DLD1 (cell line): ENCODE measurements around the gene USP49.
"Not testable (repeated sequence)": the region's sequence is repeated elsewhere in the genome, so short reads cannot be mapped to it uniquely, and the experiment has no call there.

Experiments used
- in situ Hi-C: cut with HindIII; loops from 2 replicates; pipeline ENCODE4 v1.10.0; 2017; ENCODE audit warnings: low sequenced_read_pairs

The USP49 gene

DNA sequence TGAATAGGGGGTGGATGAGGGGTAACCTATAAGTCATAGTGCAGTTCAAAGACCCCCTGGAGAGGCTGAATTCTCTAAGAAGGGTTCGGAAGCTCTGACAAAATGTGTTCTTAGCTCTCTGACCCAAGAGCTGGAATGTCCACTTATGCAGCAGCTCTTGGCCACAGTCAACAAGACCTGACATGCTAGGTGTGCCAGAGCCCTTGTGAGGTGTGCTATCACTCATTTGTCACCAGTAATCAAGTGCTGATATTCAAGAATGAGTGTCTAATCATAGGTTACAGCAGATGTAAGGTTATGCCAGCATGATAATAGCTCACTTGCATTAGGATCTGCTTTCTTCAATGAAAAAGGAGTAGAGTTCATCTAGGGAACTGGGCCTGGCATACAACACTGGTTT, 79.6 kb downstream of the USP49 start:
- in situ Hi-C loops, result no loop called here

DNA sequence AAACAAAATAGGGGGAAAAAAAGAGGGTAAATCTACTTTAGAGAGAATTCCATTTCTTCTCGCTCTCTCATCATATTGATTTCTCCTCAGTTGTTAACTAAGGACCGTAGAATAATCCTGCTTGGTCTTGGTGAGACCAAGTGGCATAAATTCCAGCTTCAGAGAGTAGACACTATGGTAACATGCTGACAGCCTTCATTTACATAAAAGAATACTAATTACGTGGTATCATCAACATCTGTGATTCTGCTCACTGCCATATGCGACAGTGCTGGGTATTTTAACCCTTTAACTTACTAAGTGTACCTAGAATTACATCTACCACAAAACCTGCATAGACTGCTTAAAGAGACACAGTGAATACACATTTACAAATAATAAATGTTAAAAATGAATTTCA, 80.5 kb downstream of the USP49 start:
- in situ Hi-C loops, result no loop called here

DNA sequence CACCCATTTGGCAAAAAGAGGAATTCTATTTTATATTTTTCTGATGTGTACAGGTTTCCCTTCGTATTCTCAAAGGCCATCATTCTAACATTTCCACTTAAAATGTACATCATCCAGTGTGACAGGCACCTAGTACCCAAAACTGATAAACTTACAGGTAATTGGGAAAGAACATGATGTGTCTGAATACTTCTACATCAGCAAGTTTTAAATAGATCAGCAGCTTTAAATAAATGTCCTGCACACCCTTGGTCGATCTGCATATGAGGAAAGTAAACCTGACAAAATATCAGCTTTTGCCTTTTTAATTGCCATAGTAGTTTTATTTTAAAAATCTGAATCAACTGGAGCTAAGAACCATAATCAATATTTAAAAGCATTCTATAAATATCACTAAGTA, 81.2 kb downstream of the USP49 start:
- in situ Hi-C loops, result no loop called here

DNA sequence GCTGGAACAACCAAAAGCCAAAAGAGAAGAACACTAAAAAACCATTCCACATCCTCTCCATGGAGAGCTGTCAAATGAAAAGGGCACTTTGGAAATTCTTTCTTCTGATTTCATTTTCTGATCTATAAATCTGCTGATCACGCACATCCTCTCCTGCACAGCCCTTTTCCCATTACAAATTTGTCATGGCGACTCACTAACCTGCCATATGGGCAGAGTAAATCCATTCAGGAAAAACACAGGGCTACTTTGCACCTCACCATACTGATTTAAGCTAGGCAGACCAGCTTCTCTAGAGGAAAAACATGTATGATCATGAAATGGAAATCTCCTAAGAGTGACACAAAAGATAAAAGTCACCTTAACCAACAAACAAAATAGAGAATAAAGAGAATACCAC, 81.7 kb downstream of the USP49 start:
- in situ Hi-C loops, result no loop called here

DNA sequence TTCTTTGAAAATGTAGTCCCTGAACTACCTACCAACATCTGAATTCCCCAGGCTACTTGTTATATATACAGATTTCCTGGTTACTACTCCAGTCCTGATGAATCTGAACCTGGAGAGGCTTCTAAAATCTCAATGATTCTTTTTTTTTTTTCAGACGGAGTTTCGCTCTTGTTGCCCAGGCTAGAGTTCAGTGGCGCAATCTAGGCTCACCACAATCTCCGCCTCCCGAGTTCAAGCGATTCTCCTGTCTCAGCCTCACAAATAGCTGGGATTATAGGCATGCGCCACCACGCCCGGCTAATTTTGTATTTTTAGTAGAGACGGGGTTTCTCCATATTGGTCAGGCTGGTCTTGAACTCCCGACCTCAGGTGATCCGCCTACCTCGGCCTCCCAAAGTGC, 83.2 kb downstream of the USP49 start:
- in situ Hi-C loops, result not testable (repeated sequence)

DNA sequence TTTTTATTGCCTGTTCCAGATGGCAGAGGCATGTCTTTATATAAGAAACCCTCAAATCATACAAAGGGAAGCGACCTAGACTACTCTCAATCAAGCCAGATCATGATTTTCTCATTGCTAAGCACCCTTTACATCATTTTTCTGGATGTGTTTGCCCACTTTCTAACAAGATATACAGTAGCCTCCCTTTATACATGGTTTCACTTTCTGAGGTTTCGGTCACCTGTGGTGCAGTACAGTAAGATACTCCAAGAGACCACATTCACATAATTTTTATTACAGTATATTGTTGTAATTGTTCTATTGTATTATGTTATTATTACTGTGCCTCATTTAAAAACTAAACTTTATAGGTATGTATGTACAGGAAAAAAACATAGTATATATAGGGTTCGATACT, 84.1 kb downstream of the USP49 start:
- in situ Hi-C loops, result no loop called here

DNA sequence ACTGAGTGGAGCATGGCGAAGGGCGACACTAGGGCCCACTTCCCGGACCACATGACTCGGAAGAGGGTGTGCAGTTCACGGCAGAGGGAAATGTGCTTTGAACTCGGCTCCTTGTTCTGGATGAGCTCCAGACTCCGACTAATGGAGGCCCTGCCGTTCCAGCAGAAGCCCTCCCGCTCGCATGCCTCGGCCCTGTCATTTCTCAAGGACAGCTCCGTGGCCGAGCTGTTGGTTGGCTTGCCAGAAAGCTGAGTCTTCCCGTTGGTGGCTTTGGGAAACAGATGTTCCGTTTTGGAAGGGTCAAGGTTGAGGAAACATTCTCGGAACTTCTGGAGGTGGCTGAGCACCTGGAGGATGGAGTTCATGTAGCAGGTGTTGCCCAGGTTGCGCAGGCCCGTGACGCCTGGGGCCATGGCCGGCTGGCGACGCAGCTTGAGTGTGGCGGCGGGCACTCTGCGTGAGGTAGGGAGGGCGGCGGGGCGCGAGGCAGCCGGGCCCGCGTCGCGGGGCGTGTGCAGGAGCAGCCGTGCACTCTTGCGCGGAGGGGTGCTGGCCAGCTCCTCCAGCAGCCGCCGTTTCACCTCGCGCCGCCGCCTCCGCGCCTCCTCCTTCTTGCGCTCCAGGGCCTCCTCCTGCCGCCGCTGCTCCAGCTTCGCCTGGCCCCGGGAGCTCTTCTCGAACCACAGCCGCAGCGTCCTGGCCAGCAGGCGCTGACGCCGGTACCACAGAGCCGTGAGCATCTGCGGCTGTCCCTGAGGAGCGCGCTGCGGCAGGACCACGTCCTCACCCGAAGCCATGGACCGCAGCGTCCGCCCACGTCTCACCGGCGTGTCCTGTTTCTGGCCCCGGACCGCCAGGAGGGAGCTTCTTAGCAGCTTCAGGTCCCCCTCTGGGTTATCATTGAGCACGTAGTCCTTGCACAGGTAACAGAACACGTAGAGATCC, 89.1 kb downstream of the USP49 start:
- in situ Hi-C loops, result no loop called here

DNA sequence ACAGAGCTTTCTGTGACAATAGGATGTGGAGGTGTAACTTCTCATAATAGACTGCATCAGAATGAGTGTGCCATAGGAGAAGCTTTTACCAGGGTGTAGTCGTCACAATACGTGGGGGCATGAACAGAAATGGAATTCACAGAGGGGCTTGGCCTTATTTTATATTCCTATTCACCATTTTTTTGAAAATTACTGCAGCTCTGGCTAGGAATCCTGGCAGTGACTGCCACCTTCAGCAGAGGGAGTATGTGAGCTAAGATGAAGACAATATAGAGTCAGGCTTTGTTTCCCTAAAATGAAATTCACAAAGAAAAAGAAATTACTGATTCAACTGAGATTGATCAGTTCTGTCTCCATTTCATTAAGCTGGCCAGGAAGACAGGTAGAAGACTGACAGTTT, 93.8 kb downstream of the USP49 start:
- in situ Hi-C loops, result no loop called here

DNA sequence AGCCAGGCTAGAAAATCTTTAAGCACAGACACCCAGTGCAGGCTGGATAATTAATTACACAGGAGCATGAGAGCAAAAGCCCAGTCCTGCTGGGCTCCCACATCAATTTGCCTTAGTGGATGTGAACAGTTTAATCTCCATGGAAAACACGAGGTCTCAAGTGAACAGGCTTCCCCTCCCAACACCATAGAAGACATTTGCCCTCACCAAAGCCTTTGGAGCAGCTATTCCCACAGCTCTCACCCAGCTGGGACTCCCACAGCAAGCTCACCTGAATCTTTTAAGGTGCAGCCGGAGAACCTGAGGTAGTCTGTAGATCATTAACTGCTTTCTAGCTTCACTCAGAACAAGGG, 95.6 kb downstream of the USP49 start:
- in situ Hi-C loops, result loop anchor here (25.0 kb wide), 1 partner anchor 238 kb away; no protein-coding TSS in a partner anchor

DNA sequence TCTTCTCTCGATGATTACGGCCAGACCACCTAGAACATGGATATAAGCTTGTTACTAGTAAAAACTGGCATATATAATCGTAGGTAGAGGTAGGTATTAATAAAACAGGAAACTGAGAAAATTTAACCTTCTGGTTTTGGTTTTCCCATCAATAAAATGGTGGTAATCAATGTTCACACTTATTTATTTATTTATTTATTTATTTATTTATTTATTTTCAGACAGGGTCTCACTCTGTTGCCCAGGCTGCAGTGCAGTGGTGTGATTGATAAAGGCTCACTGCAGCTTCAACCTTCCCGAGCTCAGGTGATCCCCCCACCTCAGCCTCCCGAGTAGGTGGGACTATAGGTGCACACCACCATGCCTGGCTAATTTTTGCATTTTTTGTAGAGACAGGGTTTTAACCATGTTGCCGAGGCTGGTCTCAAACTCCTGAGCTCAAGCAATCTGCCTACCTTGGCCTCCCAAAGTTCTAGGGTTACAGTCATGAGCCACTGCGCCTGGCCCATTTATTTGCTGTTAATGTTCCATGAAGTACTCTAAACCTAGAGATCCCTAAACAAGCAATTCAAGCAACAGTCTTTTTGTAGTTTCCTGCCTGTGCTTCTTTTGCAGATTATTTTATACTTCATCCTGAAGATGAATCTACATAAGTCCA, 96.1 kb downstream of the USP49 start:
- in situ Hi-C loops, result loop anchor here (25.0 kb wide), 1 partner anchor 238 kb away; no protein-coding TSS in a partner anchor

DNA sequence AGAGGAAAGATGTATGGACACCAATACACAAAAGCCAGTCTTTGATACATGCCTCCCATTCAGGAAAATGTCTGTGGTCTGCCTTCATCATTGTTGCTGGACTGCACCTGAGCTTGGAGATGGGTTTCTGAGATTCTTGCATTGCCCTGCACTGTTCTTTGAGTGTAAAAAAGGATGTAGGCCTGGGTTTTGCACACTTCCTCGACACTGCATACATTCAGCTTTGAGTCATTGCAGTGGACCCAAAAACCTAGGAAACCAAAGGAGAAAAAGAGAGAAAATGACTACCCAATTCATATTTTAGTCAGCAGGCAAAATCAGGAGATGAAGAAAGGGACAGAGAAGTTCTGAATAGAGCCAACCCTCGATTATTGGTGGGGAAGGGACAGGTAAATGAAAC, 98.7 kb downstream of the USP49 start:
- in situ Hi-C loops, result loop anchor here (25.0 kb wide), 1 partner anchor 241 kb away; no protein-coding TSS in a partner anchor

DNA sequence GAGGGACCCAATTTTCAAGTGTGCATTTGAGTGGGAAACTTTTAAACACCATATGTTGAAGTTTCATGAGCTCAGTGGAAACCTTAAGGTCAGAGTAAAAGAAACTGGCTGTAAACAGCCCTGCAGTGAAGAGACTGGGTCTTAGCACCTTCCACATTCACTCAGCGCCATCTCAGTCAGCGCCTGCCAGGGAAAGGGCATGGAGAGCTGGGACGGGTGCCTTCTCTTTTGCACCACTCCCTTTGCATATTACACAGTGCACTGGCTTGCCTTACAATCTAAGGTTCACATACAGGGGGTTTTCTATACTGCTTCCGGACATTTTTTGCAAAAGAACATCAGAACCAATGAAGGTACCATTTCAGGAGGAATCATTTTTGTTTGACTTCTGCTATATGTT, 103.2 kb downstream of the USP49 start:
- in situ Hi-C loops, result loop anchor here (25.0 kb wide), 1 partner anchor 245 kb away; no protein-coding TSS in a partner anchor

DNA sequence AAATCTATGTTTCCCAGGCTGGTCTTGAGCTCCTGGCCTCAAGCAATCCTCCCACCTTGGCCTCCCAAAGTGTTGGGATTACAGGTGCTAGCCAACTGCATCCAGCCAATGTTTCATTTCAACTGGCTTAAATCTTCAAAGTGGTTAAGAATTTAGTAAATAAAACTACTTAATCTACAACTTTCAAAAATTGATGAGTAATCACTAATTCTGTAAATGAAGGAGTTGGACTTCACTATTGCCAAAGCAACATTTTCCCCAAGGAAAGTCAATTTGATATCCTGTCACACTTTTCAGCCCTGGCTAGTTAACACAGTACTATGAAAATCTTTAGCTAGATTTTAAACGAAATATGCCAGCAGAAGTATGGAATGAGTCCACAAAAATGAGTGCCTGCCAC, 103.9 kb downstream of the USP49 start:
- in situ Hi-C loops, result loop anchor here (25.0 kb wide), 1 partner anchor 246 kb away; no protein-coding TSS in a partner anchor

DNA sequence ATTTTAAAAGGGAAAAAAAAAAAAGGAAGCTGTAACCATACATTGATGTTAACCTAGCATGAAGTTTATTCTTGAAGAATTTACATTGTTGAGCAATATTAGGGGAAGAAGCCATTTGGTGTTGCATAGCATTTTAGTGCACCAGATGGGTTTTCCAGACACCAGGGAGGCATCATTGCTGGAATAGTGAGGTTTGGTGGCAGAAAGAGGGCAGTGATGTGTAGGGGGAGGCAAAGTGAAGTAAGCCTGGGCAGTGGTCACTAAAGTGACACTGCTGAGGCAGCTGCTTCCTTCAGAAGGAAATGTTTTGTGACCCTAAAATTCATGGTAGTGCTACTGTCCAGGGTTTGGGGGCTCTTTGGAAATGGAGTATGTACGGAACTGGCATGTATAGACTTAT, 105.1 kb downstream of the USP49 start:
- in situ Hi-C loops, result loop anchor here (25.0 kb wide), 1 partner anchor 247 kb away; no protein-coding TSS in a partner anchor

DNA sequence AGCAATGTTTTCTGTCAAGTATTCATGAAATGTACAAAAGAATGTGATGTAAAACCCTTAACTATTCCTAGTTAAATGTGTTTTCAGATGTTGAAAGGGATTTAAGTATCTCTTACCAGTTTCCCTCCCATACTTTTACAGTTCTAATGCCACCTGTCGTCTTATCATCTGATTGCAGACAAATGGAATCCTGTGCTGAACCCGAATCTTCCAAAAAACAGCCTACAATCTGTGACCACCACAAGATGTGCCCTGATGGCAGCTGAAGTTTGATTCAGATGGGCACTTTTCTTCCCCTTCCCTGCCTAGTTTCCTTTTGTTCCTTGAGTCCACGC, 105.8 kb downstream of the USP49 start:
- in situ Hi-C loops, result loop anchor here (5.0 to 25.0 kb wide), 2 partner anchors 83 to 248 kb away; no protein-coding TSS in a partner anchor

DNA sequence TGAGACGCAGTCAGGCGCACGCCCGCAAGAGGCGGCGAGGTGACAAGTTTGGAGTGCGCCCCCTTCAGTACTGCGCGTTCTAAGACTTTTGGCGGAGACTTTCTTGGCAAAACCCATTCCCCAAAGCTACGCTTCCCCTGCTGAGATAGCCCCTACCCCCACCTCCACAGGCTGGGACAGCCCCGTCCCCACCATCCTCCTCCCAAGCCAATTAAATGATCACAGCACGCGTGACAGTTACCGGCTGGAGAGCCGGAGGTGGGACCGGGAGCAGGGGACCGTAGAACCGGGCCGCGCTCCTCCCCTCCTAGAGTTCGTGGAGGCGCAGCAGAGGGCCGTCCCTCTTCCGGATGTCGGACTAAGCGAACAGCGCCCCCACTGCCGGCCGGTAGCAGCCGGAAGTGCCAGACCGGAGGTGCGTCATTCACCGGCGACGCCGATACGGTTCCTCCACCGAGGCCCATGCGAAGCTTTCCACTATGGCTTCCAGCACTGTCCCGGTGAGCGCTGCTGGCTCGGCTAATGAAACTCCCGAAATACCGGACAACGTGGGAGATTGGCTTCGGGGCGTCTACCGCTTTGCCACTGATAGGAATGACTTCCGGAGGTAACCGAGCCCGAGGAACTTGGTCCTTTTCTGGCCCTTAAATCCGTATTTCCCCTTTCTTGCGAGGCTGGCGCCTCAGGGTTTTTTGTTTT, 107.8 kb downstream of the USP49 start, which contains the start of gene TOMM6:
TSS of gene TOMM6 (plus strand) at position 476 of the 699 bp plus-strand sequence. CDS start at position 480, 4 bp downstream.
- in situ Hi-C loops, result loop anchor here (5.0 to 25.0 kb wide), 2 partner anchors 85 to 250 kb away; no protein-coding TSS in a partner anchor

DNA sequence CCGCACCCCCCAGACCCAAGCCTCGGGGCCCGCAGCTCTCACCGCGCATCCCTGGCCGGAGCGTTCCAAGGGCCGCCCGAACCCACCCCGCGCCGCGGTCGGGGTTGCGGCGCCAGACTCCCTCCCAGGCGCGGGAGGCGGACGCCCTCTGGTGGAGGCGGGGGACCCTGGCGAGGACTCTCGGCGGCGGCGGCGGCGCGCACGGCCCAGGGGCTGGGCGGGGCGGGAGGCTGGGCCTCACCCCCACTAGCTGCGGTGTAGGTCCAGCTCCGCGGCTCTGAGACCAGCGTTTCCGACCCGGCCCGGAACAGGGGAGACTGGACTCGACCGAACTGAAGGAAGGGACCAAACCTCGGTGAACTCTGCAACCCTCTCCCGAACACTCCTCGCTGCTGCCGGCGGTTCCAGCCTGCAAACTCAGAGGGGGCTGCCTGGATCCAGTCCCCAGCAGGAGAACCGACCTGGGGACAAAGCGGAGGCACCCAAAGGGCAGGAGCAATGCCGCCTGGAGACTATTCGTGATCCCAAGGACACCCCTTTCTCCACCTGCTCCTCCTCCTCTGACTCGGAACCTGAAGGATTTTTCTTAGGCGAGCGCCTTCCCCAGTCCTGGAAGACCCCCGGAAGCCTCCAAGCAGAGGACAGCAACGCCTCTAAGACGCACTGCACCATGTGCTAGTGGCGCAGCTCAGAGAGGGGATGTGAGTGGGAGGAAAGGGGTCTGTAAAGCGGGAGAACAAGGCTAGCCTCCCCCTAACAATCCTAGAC, 108.5 kb downstream of the USP49 start:
- in situ Hi-C loops, result loop anchor here (5.0 to 25.0 kb wide), 2 partner anchors 86 to 251 kb away; no protein-coding TSS in a partner anchor

DNA sequence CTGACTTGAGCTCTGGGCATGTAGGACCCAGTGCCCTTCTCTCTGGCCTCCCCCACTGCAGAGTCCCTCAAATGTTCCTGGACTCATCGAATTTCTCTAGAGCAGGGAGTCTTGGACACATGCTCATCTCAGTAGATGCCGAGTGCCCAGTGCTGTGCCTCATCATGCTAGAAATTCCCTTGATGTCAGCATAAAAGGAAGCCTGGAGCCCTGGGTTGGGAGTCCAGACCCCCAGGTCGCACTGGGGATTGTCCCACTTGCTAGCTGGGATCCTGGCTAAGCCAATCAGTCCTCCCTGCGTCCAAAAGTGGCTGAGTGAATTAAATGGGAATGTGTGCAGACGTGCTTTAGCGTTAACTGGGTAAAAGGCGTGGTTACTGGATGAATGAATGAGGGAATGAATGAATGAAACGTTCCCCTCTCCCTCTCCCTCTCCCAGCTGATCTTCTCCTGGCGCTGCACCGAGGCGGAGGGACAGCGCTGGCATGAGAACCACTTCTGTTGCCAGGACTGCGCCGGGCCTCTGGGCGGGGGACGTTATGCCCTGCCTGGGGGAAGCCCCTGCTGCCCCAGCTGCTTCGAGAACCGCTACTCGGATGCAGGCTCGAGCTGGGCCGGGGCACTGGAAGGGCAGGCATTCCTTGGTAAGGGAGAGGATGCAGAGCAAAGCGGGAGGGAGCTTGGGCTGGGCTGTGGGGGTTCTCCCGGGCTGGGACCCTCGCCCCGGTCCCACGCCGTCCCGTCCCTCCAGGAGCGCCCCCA, 109.3 kb downstream of the USP49 start:
- in situ Hi-C loops, result loop anchor here (5.0 to 25.0 kb wide), 2 partner anchors 86 to 251 kb away; no protein-coding TSS in a partner anchor

DNA sequence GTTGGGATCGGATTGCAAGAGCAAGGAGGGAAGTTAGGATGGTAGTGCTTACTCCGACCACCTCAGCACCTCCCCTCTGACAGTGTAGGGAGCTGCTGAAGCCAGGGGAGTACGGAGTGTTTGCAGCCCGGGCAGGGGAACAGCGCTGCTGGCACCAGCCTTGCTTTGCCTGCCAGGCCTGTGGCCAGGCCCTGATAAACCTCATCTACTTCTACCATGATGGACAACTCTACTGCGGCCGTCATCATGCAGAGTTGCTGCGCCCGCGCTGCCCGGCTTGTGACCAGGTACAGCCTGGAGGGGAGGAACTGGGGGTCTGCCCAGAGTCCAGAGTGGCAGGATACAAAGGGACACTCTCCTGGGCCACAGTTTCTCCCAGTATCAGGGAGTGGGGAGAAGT, 109.9 kb downstream of the USP49 start:
- in situ Hi-C loops, result loop anchor here (5.0 to 25.0 kb wide), 2 partner anchors 87 to 252 kb away; no protein-coding TSS in a partner anchor
